K562 (cell line): ENCODE measurements around the gene UBAP1L. TPM values are rescaled to one million over a fixed set of nuclear protein-coding genes. Genes with fewer than 3 reads are reported as not detected.

ENCODE experiments used
- ATAC-seq: fragments of 200-7000 bp; cut with Tn5 transposase; 3 replicates; pipeline ENCODE4 v1.9.1; 2020; ENCODE audit warnings: moderate library complexity
- BruUV-seq: library from RNA; stranded (reverse); fragments of 400-500 nt; replicated peaks from 2 replicates; lab custom pipeline; 2021; lab: Mats Ljungman, UMichigan
- CTCF ChIA-PET: fragments of 300-600 bp; formaldehyde crosslinking; extraction: SDS; loops from one replicate; lab custom pipeline; 2021; ENCODE audit warnings: low intra/inter-chr PET ratio; lab: Yijun Ruan, JAX
- POLR2A ChIA-PET: fragments of 300-600, 350-650 bp; sonication (Branson Sonifier 250); formaldehyde crosslinking; extraction: SDS; loops from one replicate; lab custom pipeline; 2021; ENCODE audit warnings: antibody characterized with exemption, inconsistent platforms; lab: Yijun Ruan, JAX
- DNase-seq, 4 experiments: peaks; one replicate each; pipeline versions ENCODE4 v3.0.0 to v3.0.0-alpha.2; 2011 to 2018; ENCODE audit warnings: low spot score in 3 of 4, mixed read lengths in 3 of 4; ENCODE audit errors: extremely low read depth in 1 of 4
- FAIRE-seq: peaks from 2 replicates; lab custom pipeline; 2011; peaks lifted over from hg19 to GRCh38; lab: Jason Lieb, UNC
- H2AFZ ChIP-seq: 2 replicates; pipeline ENCODE4 v1.6.0; 2011; ENCODE audit warnings: low read depth, low read length, control low read depth, inconsistent platforms
- H3K27ac ChIP-seq: fragments of 200-600 bp; 3 replicates; pipeline ENCODE4 v1.8.0; 2011; ENCODE audit warnings: low read depth, mild to moderate bottlenecking, control low read depth, inconsistent platforms, low read length, moderate library complexity, mixed read lengths; ENCODE audit errors: extremely low read depth
- H3K27me3 ChIP-seq, 2 experiments: fragments of 300-600 bp in 1 of 2; 2 replicates in 1 of 2; 3 replicates in 1 of 2; pipeline versions ENCODE4 v1.6.0 to v1.8.0; 2011; ENCODE audit warnings: inconsistent platforms in 2 of 2, low read length in 2 of 2, mild to moderate bottlenecking in 1 of 2, mixed read lengths in 1 of 2, moderate library complexity in 1 of 2; ENCODE audit not compliant: control insufficient read depth in 2 of 2, insufficient read depth in 2 of 2
- H3K36me3 ChIP-seq: fragments of 300-600 bp; 3 replicates; pipeline ENCODE4 v1.8.0; 2011; ENCODE audit warnings: mild to moderate bottlenecking, low read length, inconsistent platforms; ENCODE audit not compliant: control insufficient read depth, insufficient read depth
- H3K4me1 ChIP-seq, 2 experiments: fragments of 200-600 bp in 1 of 2; replicated peaks in 1 of 2; 2 replicates in 1 of 2; 3 replicates in 1 of 2; pipeline versions ENCODE4 v1.5.1 to v1.8.0; 2011; ENCODE audit warnings: inconsistent platforms in 2 of 2, low read length in 2 of 2, mild to moderate bottlenecking in 1 of 2, mixed read lengths in 1 of 2, moderate library complexity in 1 of 2; ENCODE audit not compliant: control insufficient read depth in 2 of 2, insufficient read depth in 2 of 2
- H3K4me2 ChIP-seq: 2 replicates; pipeline ENCODE4 v1.6.1; 2011; ENCODE audit warnings: low read length, control low read depth, inconsistent platforms, mixed read lengths; ENCODE audit not compliant: insufficient read depth
- H3K4me3 ChIP-seq: fragments of 200-600 bp; sonication (generic), shearing (Covaris generic); 2 replicates; pipeline ENCODE4 v1.5.1; 2016; ENCODE audit warnings: control low read depth, inconsistent platforms
- H3K79me2 ChIP-seq: fragments of 200-600 bp; 3 replicates; pipeline ENCODE4 v1.8.0; 2011; ENCODE audit warnings: low read length, inconsistent platforms; ENCODE audit not compliant: control insufficient read depth, insufficient read depth
- H3K9ac ChIP-seq, 2 experiments: 2 replicates each; pipeline versions ENCODE4 v1.6.0 to v1.6.1; 2011; ENCODE audit warnings: low read depth in 2 of 2, low read length in 2 of 2, control low read depth in 1 of 2, inconsistent platforms in 1 of 2, mild to moderate bottlenecking in 1 of 2, mixed read lengths in 1 of 2; ENCODE audit not compliant: insufficient read depth in 1 of 2
- H3K9me1 ChIP-seq: one replicate; pipeline ENCODE4 v1.6.0; 2011; ENCODE audit warnings: inconsistent platforms, mild to moderate bottlenecking, low read length, moderate library complexity; ENCODE audit not compliant: control insufficient read depth, insufficient read depth
- H3K9me3 ChIP-seq: replicated peaks from 2 replicates; pipeline ENCODE4 v1.5.1; 2011; ENCODE audit warnings: low read depth, low read length, inconsistent platforms; ENCODE audit not compliant: control insufficient read depth, insufficient read depth
- H4K20me1 ChIP-seq: replicated peaks from 2 replicates; pipeline ENCODE4 v1.6.1; 2011; ENCODE audit warnings: low read length, inconsistent platforms, mixed read lengths; ENCODE audit not compliant: control insufficient read depth, insufficient read depth
- ZFP36 ChIP-seq: fragments of 150-350 bp; IDR thresholded peaks from 2 replicates; pipeline ENCODE4 v1.6.1; 2018; ENCODE audit warnings: low read length, low read depth; ENCODE audit not compliant: partially characterized antibody
- WGBS: fragments of 100-300 bp; shearing (Covaris generic); methylation state at CpG from one replicate; pipeline ENCODE4 v1.1.6; 2016; ENCODE audit warnings: low coverage, mixed read lengths; ENCODE audit not compliant: insufficient coverage; ENCODE audit errors: missing lambda C conversion rate; 5-methylcytosine and 5-hydroxymethylcytosine counted together
- in situ Hi-C: fragments of 300-500 bp; cut with MboI; formaldehyde crosslinking; loops from 4 replicates; pipeline ENCODE4 v1.15.0; 2018; ENCODE audit warnings: inconsistent platforms, mixed read lengths
- intact Hi-C: fragments of 100-400 bp; cut with micrococcal nuclease; formaldehyde crosslinking; loops from 2 replicates; pipeline ENCODE4 v1.14.2; 2022
- polyA plus RNA-seq, 8 experiments: library from polyadenylated mRNA; depleted of rRNA in 4 of 8; stranded (reverse) in 5 of 8; unstranded in 3 of 8; fragments of >200 nt; fragmentation: Nextera tagmentation in 2 of 8; fragmentation: Illumina TruSeq in 1 of 8; extraction: Ambion mirVana in 2 of 8; extraction: Trizol in 1 of 8; gene quantifications; 2 replicates each; pipeline versions ENCODE4 v1.2.1 to v1.2.3, GENCODE V29; 2011 to 2014; ENCODE audit warnings: inconsistent platforms in 1 of 8, missing spikeins in 1 of 8
- total RNA-seq, 7 experiments: library from RNA; depleted of rRNA in 6 of 7; stranded (reverse); fragments of >200 nt in 6 of 7; fragmentation: Illumina TruSeq in 2 of 7; extraction: Trizol in 2 of 7; gene quantifications; 2 replicates each; pipeline versions ENCODE4 v1.2.1 to v1.2.3, GENCODE V29; 2011 to 2021; ENCODE audit warnings: low replicate concordance in 1 of 7
- TF ChIP-seq, protein P1 (sequence below): fragments of 250-450 bp; sonication (Bioruptor Pico); IDR thresholded peaks from 2 replicates; pipeline ENCODE4 v1.4.0; 2020; ENCODE audit warnings: mild to moderate bottlenecking

The UBAP1L gene
- total and polyA plus RNA-seq, 9 of the 15 experiments (the other 6 are each of a cell fraction or from before 2014, with no cell fraction given) = 0.16 to 0.71 (median 0.41) TPM; not detected in 2

DNA sequence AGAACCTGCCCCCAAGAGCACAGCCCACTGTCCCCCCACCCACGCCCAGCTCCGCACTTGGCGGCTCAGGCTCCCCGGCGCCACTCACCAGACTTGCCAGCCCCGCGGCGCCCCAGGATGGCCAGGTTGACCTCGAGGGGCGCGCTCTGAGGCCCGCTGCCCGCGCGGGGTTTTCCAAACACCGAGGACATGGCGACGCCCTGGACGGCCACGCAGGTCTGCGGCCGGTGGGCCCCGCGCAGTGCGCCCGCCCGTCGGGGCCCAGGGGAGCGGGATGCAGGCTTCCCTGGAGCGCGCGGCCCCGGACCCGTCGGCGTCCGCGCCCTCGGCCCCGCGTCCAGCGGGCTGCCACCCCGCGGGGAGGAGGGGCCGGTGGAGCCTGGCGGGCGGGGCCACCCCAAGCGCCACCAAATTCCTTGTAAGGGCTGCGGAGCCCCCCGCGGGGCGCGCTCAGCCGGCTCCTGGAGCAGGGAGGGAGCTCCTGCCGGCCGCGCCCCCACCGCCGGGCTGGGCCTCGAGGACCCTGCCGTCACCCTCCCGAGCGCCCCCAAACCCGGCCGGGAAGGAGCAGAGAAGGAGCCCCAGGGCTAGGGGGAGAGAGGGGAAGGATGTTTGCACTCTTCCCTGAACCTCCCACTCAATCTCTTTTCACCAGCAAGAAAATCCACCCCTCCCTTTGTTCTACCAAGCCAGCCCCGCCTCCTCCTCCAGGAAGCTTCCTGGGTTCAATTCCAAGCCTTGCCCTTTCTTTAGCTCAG is 47.2 kb downstream of the UBAP1L start, which contains the start of gene RASL12:
Gene RASL12 (minus strand): TSS at position 347 of the 758 bp plus-strand sequence. CDS start 156 bp downstream, at position 191.
- no peak within 1 kb of the TSS for H3K9ac ChIP-seq
- no peak for FAIRE-seq
- H3K36me3 ChIP-seq = no peaks in the 10 kb centered on the region
- POLR2A ChIA-PET = interaction anchor here (1.0 to 1.2 kb wide), 3 partner anchors 11 to 237 kb away, joined by 3 to 4 read pairs (median 3); partner anchors contain the start of gene RNU5B-1
- no peaks in the 10 kb centered on the region for H3K79me2 ChIP-seq
- peaks cover 3% of the 10 kb centered on the region; the same call in 1 of the 2 replicates for H4K20me1 ChIP-seq
- no peak within 1 kb of the TSS for H3K4me3 ChIP-seq
- 22% methylated on average over 23 of the region's 66 CpGs for WGBS
- ATAC-seq = no peak; the same call in 2 of the 3 replicates
- H3K27ac ChIP-seq = no peak within 1 kb of the TSS
- TF ChIP-seq ZFP36 = peak; percentile 89
- TF ChIP-seq, protein P1, sequence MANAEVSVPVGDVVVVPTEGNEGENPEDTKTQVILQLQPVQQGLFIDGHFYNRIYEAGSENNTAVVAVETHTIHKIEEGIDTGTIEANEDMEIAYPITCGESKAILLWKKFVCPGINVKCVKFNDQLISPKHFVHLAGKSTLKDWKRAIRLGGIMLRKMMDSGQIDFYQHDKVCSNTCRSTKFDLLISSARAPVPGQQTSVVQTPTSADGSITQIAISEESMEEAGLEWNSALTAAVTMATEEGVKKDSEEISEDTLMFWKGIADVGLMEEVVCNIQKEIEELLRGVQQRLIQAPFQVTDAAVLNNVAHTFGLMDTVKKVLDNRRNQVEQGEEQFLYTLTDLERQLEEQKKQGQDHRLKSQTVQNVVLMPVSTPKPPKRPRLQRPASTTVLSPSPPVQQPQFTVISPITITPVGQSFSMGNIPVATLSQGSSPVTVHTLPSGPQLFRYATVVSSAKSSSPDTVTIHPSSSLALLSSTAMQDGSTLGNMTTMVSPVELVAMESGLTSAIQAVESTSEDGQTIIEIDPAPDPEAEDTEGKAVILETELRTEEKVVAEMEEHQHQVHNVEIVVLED (CRISPR knock-in tag) = no peak
- H3K9me3 ChIP-seq = no peaks in the 10 kb centered on the region
- H3K4me1 ChIP-seq = peaks cover 0 to 10% of the 10 kb centered on the region in 2 experiments; a peak in 1 of 5 replicates
- in situ Hi-C loops (no loop called here), intact Hi-C loops (no loop called here)
- no TSS peak for BruUV-seq
- H3K4me2 ChIP-seq = no peak within 1 kb of the TSS
- DNase-seq = peak in 2 of 4 experiments; percentile 65 to 66
- H3K9me1 ChIP-seq = no peaks in the 10 kb centered on the region
- no peak within 1 kb of the TSS for H2AFZ ChIP-seq
- peaks cover 25 to 55% of the 10 kb centered on the region in 2 experiments for H3K27me3 ChIP-seq
- CTCF ChIA-PET = no interaction called here
